Activated naive CD4-positive, alpha-beta T cell treated with anti-CD3 and anti-CD28 coated beads, Interleukin-2, amount 50 U/mL, for 24 hours (primary cell): ENCODE data around the gene PNPLA1.
"Not testable (repeated sequence)": the region's sequence is repeated elsewhere in the genome, so short reads cannot be mapped to it uniquely, and the experiment has no call there.

ENCODE experiments used
- H3K27ac Mint-ChIP-seq: one replicate; pipeline ENCODE4 v1.8.0; 2021; ENCODE audit warnings: mild to moderate bottlenecking, mixed read lengths
- H3K27me3 Mint-ChIP-seq: one replicate; pipeline ENCODE4 v1.8.0; 2021; ENCODE audit warnings: mixed read lengths
- H3K36me3 Mint-ChIP-seq: one replicate; pipeline ENCODE4 v1.8.0; 2021; ENCODE audit warnings: mixed read lengths
- H3K4me1 Mint-ChIP-seq: one replicate; pipeline ENCODE4 v1.8.0; 2021; ENCODE audit warnings: mixed read lengths
- H3K4me3 Mint-ChIP-seq: one replicate; pipeline ENCODE4 v1.8.0; 2021; ENCODE audit warnings: mild to moderate bottlenecking, mixed read lengths
- H3K9me3 Mint-ChIP-seq: one replicate; pipeline ENCODE4 v1.8.0; 2021; ENCODE audit warnings: mixed read lengths

The PNPLA1 gene

DNA sequence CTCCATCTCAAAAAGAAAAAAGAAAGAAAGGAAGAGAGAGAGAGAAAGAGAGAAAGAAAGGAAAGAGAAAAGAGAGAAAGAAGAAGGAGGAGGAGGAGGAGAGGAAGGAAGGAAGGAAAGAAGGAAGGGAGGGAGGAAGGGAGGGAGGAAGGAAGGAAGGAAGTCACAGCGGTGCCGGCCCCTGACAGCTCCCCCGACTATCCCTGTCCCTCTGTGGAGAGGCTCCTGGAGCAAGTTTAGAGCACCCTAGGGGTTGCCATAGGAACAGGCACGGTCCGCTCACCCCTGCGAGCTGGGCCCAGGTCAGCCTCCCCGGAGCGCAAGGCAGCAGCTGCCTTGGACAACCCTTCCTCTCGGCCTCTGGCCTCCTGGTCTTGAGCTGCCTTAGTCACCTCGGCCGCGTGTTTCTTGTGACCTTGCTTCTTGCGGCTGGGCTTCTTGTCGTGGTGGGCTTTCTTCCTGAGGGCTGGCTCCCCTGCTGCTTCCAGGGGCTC lies 60.0 kb downstream of the PNPLA1 start:
- H3K27me3 Mint-ChIP-seq = peaks cover 6% of the 10 kb centered on the region
- no peaks in the 10 kb centered on the region for H3K9me3 Mint-ChIP-seq

DNA sequence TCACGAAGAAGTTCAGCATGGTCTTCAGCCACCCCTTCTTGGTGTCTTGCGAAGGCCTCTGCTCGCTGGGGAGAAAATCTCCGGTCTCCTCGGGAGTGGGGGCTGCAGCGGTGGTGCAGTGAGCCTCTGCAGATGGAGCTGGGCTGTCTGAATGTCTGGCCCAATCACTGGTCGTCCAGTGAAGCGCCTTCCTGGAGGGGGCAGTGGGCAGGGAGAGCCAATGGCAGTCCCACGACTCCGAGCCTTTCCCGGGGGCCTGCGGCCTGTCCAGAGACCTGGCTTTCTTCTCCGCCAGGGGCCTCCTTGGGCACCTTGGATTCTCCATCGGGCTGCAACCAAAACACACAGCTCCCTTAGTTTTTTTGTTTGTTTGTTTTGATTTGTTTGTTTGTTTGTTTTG lies 60.5 kb downstream of the PNPLA1 start:
- H3K27me3 Mint-ChIP-seq = peaks cover 8% of the 10 kb centered on the region
- H3K4me1 Mint-ChIP-seq = no peaks in the 10 kb centered on the region
- H3K9me3 Mint-ChIP-seq = no peaks in the 10 kb centered on the region
- no peak overlapping the region for H3K4me3 Mint-ChIP-seq
- H3K27ac Mint-ChIP-seq = no peak overlapping the region
- H3K36me3 Mint-ChIP-seq = no peaks in the 10 kb centered on the region

More for the DNA sequence above, 60.0 kb downstream of the PNPLA1 start:
- H3K4me1 Mint-ChIP-seq = no peaks in the 10 kb centered on the region
- H3K27ac Mint-ChIP-seq = peak overlapping the region; percentile 13
- H3K4me3 Mint-ChIP-seq = no peak overlapping the region
- H3K36me3 Mint-ChIP-seq = no peaks in the 10 kb centered on the region

DNA sequence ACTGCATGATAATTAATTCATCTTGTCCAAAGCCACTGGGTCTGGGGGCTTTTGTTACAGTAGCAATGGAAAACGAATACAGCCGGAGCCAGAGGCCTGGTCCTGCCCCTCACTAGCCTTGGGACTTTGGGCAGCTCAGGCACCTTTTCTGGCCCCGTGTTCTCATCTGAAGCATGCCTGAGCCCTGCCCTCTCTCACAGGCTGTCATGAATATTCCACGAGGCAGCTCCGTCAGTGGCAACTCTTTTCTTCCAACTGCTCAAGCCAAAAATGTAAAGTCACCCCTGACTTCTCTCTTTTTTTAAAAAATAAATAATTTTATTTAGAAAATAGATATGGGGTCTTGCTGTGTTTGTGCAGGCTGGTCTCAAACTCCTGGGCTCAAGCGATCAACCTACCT lies 61.5 kb downstream of the PNPLA1 start:
- Mint-ChIP-seq H3K4me1 (no peaks in the 10 kb centered on the region), H3K4me3 (no peak overlapping the region), H3K9me3 (no peaks in the 10 kb centered on the region), H3K27me3 (peaks cover 9% of the 10 kb centered on the region), H3K27ac (no peak overlapping the region), H3K36me3 (no peaks in the 10 kb centered on the region)

DNA sequence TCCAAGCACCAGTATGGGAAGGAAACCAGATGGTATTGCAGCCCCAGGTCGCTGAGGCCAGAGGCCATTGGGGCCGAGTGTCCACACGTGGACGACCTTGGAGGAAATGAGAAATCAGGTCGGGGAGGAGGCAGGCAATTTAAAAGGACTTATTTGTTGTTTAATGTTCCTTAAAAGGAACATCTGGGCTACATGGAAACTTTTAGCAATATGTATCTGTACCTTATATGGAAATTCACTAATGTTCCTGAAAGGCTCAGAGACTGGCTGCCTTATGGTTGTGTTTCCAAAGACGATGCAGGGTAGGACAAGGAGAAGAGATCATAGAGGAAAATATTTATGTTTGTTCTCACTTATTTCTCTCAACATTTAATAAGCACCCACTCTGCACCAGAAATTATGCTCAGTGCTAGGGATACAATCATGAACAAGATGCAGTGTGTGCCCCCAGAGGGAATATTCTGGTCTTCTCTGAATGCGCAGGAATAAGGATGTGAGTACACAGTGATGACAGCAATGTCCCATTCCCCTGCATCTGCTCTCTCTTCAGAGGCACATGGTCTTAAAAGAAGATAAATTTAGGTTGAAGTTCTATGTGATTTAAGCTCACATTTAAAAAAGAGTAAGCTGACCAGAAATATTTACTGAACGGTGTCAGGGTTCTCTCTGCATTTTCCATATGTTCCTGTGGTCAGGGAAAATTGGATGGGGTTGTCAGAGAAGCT lies 63.5 kb downstream of the PNPLA1 start:
- Mint-ChIP-seq H3K27me3 (peaks cover 9% of the 10 kb centered on the region), H3K27ac (no peak overlapping the region), H3K36me3 (no peaks in the 10 kb centered on the region), H3K4me1 (peaks cover 8% of the 10 kb centered on the region), H3K9me3 (no peaks in the 10 kb centered on the region), H3K4me3 (no peak overlapping the region)

DNA sequence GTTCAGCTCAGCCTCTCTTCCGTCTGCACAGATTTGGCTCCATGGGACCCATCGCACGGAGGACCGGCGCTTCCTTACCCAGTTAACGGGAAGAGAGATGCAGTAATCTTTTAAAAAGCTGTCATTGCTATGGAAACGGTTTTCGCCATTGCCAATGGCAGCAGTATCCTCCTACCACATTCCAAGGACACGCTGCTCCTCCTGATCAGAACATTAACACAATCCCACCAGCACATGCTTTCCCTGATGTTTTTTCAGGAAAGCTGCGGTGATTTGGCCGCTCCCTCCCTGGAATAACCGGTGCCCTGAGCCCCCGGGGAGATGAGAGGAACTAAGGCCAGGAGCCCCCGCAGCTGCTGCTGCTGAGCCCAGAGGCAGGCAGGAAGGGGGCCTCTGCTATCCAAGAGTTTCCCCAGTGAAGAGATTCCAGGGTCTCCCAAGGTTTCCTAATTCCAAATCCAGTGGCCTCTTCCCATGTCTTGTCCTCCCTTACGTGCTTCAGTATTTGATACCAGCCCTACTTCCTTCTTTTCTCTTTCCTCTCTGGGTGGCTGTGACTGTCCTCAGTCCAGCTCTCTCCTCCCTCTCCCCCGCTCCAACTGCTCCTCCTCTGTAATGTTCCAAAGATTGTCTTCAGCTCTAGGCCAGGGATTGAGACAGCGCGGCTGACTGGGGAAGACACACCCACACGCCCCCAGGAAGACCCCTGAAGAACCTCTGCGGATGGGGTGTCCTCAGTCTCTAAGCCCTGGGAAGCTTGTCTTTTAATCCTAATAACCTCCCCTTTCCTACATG lies 64.3 kb downstream of the PNPLA1 start:
- no peak overlapping the region for H3K27ac Mint-ChIP-seq
- peaks cover 9% of the 10 kb centered on the region for H3K27me3 Mint-ChIP-seq

DNA sequence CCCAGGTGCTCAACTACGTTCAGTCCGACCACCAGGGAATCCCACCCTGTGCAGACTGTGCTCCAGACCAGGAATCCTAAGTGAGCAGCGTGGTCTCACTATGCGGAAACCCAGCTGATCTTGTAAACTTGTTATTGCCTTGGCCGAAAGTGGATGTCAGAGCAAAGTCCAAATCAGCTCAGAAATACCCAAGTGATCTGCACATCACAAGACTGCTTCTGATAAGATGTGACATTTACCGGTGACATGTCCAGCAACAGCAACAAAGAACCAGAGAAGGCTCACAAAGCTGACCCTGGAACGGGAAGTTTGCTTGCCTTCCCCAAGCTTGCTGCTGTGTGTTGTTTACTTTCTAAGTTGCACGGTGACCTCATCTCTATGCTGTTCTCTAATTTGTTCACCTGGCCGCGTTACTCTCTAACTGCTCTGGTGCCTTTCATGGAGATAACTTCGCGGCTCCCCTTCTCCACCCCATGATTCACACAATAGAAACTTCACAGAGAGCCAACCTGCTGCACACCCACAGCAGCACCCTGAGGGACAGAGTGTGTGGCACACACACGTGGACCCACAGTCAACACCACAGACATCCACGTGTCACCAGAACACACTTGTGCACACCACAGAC lies 65.1 kb downstream of the PNPLA1 start:
- no peak overlapping the region for H3K27ac Mint-ChIP-seq
- no peaks in the 10 kb centered on the region for H3K36me3 Mint-ChIP-seq
- no peaks in the 10 kb centered on the region for H3K9me3 Mint-ChIP-seq
- H3K4me1 Mint-ChIP-seq = peaks cover 8% of the 10 kb centered on the region
- peaks cover 9% of the 10 kb centered on the region for H3K27me3 Mint-ChIP-seq
- no peak overlapping the region for H3K4me3 Mint-ChIP-seq

More for the DNA sequence above, 64.3 kb downstream of the PNPLA1 start:
- no peak overlapping the region for H3K4me3 Mint-ChIP-seq
- no peaks in the 10 kb centered on the region for H3K9me3 Mint-ChIP-seq
- no peaks in the 10 kb centered on the region for H3K36me3 Mint-ChIP-seq
- H3K4me1 Mint-ChIP-seq = peaks cover 8% of the 10 kb centered on the region

DNA sequence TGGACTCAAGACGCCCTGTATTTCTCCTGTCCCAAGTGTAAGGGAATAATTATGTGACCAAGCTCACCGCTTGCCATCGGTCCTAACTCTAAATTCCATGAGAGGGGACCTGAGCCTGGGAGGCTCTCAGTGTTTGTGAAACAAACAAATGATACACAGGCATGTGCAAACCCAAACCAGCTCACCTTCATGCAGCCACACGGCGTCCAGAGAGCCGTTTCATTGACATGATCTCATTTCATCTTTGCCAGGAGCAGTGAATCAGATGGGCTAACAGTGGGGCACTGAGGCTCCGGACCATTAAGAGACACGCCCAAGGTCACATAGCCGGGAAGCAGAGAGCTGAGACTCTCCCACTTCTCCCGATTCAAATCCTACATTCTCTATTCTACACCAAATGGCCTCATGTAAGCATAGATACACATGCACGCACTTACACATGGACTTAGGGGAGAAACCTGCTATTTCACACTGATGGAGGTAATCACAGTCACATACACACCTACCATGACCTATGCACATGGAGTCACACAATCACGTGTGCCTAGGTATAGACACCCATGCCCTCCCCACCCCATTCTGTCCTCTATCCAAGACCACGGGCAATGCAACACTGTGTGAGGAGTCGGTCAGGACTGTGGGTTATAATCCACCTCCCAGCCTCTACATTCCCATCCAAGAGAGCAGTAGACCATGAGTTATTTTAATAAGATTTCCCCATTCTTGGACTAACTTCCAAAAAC lies 65.8 kb downstream of the PNPLA1 start:
- H3K27ac Mint-ChIP-seq = no peak overlapping the region
- no peaks in the 10 kb centered on the region for H3K36me3 Mint-ChIP-seq
- peaks cover 8% of the 10 kb centered on the region for H3K4me1 Mint-ChIP-seq
- H3K9me3 Mint-ChIP-seq = no peaks in the 10 kb centered on the region
- H3K4me3 Mint-ChIP-seq = no peak overlapping the region
- peaks cover 11% of the 10 kb centered on the region for H3K27me3 Mint-ChIP-seq

- Mint-ChIP-seq H3K36me3 (no peaks in the 10 kb centered on the region), H3K27ac (no peak overlapping the region), H3K9me3 (no peaks in the 10 kb centered on the region), H3K4me1 (peaks cover 12% of the 10 kb centered on the region), H3K27me3 (peaks cover 14% of the 10 kb centered on the region), H3K4me3 (no peak overlapping the region)
Measured at GRCh38 chr6:36336208-36336710, 66.4 kb downstream of the PNPLA1 start.

DNA sequence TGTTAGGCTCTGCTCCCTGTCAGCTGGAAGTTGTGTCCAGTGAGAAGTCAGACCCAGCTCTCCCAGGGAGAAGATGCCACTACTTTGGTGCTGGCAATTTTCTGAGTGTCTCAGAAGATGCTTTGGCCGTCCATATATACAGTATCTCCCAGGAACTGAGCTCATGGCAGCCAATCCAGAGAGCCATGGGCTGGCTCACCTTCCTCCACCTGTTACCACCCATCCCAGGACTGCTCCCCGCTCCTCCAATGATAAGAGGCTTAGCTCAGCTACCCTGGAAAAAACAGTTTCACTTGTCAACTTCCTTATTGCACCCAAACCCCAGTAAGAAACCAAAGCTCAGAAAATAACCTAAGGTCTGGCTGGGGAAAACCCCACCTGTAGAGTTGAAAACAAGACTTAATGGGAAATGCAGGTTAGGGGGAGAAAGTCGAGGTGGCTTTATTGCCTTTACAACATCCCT lies 67.0 kb downstream of the PNPLA1 start, which contains the start of gene BNIP5:
Gene BNIP5 (minus strand): TSS at position 110 of the 463 bp plus-strand sequence. CDS start 6,198 bp downstream, outside the sequence.
- no peak within 1 kb of the TSS for H3K4me3 Mint-ChIP-seq
- peaks cover 12% of the 10 kb centered on the region for H3K4me1 Mint-ChIP-seq

DNA sequence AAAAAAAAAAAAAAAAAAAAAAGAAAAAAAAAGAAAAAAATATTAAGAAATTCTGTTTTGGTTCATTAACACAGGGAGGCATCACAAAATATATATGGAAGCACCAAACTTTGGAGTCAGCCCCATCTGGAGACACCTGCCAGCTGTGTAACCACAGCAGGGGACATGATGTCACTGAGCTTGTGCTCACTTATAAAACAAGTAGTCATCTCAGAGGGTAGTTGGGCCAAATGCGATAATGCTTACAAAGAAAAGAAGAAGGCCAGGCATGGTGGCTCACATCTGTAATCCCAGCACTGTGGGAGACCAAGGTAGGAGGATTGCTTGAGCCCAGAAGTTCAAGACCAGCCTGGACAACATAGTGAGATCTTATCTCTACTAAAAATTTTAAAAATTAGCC lies 68.0 kb downstream of the PNPLA1 start:
- Mint-ChIP-seq H3K4me1 (peaks cover 12% of the 10 kb centered on the region), H3K4me3 (no peak overlapping the region), H3K9me3 (no peaks in the 10 kb centered on the region), H3K36me3 (no peaks in the 10 kb centered on the region), H3K27me3 (peaks cover 14% of the 10 kb centered on the region), H3K27ac (no peak overlapping the region)

More for the DNA sequence above, 67.0 kb downstream of the PNPLA1 start, which contains the start of gene BNIP5:
- Mint-ChIP-seq H3K27me3 (peaks cover 14% of the 10 kb centered on the region), H3K9me3 (no peaks in the 10 kb centered on the region), H3K36me3 (no peaks in the 10 kb centered on the region), H3K27ac (no peak within 1 kb of the TSS)

DNA sequence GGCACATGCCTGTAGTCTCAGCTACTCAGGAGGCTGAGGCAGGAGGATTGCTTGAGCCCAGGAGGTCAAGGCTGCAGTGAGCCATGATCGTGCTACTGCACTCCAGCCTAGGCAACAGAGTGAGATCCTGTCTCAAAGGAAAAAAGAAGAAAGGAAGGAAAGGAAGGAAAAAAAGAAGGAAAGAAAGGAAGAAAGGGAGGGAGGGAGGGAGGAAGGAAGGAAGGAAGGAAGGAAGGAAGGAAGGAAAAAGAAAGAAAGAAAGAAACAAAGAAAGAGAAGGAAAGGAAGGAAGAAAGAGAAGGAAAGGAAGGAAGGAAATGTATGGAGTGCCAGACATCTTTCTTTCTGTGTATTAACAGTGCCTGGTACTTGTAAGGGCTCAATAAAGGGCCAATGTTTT lies 68.4 kb downstream of the PNPLA1 start:
- H3K27me3 Mint-ChIP-seq = peaks cover 14% of the 10 kb centered on the region
- not testable (repeated sequence) for H3K4me3 Mint-ChIP-seq, H3K27ac Mint-ChIP-seq, H3K9me3 Mint-ChIP-seq, H3K36me3 Mint-ChIP-seq
- H3K4me1 Mint-ChIP-seq = peaks cover 12% of the 10 kb centered on the region

DNA sequence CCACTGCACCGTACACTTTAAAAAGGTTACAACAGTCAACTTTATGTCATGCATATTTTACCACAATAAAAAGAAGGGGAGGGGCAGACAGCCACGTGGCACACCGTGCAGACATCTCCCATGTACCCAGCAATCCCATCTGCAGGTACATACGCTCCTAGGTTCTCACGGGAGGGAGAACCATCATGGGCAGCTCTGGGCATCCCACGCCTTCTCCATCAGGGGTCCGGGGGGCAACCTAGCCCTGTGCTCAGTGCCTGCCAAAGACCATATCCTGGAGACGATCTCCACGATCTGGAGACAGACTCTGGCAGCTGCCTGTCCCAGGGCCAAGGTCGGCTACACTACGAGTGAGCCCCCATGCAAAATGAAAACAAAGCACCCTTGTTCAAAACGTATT lies 69.3 kb downstream of the PNPLA1 start:
- peaks cover 14% of the 10 kb centered on the region for H3K27me3 Mint-ChIP-seq
- H3K4me3 Mint-ChIP-seq = no peak overlapping the region
- H3K27ac Mint-ChIP-seq = no peak overlapping the region
- H3K36me3 Mint-ChIP-seq = no peaks in the 10 kb centered on the region
- H3K9me3 Mint-ChIP-seq = no peaks in the 10 kb centered on the region
- peaks cover 12% of the 10 kb centered on the region for H3K4me1 Mint-ChIP-seq

DNA sequence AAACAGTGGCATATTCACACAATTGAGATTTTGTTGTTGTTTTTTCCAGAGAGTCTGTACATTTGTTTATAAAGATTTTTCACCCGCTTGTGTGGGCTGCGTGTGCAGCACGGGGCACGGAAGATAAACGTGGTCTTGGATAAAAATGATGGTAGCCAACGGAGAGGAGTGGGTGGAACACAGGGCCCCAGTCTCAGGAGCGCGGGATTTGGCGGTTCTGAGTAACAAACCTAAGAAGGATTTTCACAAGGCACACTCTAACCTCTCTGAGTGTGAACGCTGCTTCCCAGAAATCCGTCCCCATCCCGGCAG lies 70.4 kb downstream of the PNPLA1 start:
- H3K27me3 Mint-ChIP-seq = peaks cover 6% of the 10 kb centered on the region
- H3K4me1 Mint-ChIP-seq = peaks cover 12% of the 10 kb centered on the region
- H3K27ac Mint-ChIP-seq = no peak overlapping the region
- no peaks in the 10 kb centered on the region for H3K36me3 Mint-ChIP-seq
- no peaks in the 10 kb centered on the region for H3K9me3 Mint-ChIP-seq
- H3K4me3 Mint-ChIP-seq = no peak overlapping the region

GRCh38 chr6:36340618-36341454 lies 71.0 kb downstream of the PNPLA1 start:
- Mint-ChIP-seq H3K9me3 (no peaks in the 10 kb centered on the region), H3K4me1 (peaks cover 12% of the 10 kb centered on the region), H3K27ac (no peak overlapping the region), H3K36me3 (no peaks in the 10 kb centered on the region), H3K27me3 (peaks cover 5% of the 10 kb centered on the region), H3K4me3 (peak overlapping the region; percentile 69)
